ENCODE measurements around the gene REEP5.
"Not testable (repeated sequence)": the region's sequence is repeated elsewhere in the genome, so short reads cannot be mapped to it uniquely, and the experiment has no call there.

Gene REEP5

DNA sequence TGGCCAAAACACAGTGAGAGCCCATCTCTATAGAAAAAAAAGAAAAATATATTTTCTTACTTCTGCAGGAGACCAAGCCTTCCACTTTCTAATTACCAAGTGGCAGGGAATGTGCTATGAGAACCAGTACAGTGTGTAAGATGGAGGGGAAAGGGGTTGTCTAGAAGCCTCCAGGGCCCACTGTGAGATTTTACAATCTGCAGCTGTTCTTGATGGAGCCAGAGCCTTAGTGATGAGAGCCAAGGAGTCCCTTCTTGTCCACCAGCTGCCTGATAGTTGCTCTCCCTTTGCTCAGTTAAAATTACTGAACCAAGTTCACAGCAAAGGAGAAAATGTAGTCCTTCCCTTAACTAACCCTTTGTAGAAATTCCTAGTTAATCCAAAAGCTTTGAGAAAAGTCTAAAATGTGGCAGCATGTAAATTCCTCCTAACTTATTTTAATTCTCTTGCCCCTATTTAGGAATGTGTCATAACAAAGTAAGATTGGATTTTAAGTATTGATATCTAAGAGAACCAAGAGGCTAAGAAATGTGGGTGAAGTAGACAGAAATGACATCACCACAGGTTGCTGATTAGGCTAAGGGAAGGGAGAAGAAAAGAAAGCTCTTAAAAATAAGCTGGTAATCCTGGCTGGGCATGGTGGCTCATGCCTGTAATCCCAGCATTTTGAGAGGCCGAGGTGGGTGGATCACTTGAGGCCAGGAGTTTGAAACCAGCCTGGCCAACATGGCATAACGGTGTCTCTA lies 41.6 kb downstream of the REEP5 start:
- DNase-seq, result no peak

DNA sequence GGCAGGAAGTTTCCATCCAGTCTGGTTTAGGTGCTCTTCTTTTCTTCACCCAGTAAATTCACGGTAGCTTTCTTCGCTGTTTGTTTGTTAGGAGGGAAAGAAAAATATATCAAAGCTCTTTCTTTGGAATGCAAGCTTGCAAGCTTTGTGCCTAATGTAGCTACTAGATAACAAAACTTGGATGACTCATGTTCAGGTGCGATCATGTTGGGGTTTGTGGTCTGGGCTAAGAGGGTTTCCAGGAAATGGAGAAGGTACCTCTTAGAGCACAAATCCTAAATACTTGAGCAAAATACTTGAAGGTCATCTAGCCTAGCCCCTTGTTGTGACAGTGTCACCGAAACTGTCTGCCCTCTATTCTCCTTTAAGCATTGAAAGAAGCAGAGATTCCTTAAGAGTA lies 43.3 kb downstream of the REEP5 start:
- DNase-seq, result no peak

DNA sequence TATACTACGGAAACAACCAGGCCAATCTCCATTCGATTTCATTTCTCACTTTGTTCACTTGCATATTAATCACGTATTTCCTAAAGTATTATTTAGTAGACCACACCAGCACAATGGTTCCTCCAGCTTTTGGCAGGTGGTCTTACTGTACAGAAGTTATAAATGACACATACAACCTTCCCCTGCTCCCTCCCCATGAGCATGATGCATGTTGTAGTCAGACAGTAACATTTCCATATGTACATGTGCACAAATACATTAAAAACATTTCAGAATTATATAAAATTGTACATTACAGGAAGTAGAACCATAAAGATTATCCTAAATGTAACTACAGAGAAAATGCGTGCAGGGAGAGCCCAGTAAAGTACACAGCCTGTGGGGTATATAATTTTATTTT lies 43.9 kb downstream of the REEP5 start:
- DNase-seq, result no peak

DNA sequence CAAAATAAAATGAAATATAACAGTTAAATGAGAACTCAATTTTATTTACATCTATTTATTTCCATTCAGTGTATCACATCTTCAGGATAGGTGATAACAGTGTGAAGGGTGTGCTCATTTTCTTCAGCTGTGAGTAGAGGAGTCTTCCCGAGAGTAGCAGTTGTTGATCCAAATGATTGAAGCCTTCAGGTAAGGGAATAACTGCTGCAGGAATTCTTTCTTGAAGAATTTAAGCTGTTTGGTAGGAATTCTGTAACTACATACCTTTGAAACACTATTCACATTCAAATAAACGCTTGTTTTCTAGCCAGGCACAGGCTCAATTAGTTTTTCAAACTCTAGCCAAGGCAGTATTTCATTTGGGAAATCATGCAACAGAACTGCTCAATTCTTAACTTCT lies 45.7 kb downstream of the REEP5 start:
- no peak for DNase-seq

DNA sequence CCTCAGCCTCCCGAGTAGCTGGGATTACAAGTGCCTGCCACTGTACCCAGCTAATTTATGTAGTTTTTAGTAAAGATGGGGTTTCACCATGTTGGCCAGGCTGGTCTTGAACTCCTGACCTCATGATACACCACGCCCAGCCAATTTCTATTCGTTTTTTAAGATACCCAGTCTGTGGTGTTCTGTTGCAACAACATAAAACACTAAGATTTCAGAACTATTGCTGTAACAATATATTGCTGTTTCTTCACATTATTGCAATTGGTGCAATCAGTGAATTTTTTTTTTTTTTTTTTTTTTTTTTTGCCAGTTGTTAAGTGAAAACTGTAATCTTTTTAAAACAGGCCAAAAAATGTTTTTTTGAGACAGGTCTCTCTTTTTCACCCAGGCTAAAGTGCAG lies 51.1 kb downstream of the REEP5 start:
- DNase-seq, result no peak

DNA sequence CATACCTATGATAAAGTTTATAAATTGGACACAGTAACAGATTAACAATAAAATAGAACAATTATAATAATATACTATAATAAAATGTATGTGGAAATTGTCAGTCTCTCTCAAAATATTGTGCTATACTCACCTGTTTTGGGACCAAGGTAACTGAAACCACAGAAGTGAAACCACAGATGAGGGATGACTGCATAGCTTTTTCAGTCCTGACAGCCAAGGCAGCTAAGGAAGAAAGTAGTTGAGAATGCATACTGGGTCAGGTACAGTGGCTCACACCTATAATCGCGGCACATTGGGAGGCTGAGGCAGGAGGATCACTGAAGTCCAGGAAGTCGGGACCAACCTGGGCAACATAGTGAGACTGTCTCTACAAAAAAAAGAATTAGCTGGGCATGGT lies 52.1 kb downstream of the REEP5 start:
- no peak for DNase-seq

DNA sequence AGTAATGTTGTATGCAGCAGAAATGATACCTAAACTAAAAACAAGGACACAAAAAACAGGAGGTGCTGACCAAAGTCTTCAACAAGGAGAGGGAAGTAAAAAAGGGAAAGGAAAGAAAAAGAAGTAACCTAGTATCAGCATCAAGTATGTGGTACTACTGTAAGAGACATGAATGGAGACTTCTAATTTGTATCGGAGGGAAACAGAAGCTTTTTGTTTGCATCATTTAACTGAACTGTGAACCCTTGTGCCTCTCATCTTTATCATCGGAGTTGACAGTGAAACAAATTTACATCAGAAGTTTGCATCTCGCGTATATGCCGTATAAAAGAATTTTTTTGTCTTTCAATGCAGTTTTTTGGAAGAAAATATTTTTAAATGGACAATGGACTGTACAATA lies 54.6 kb downstream of the REEP5 start:
- no peak for DNase-seq

DNA sequence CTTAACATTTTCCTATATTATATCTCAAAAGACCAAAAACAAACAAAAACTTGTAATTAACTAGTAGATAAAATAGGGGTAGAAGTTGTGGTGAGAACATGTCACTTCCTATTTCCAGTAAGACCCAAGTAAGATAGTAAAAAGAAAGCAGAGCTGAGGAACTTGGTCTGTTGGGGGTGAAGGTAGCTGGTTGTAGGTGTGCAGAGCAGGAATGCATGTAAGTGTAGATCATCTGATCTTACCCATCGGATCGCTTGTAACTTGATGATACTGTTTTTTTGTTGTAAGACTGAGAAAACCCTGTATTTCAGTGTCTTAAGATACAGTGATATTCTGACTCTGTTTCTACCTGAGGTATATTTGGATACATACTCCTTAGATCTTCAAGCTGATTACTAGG lies 55.3 kb downstream of the REEP5 start:
- no peak for DNase-seq

DNA sequence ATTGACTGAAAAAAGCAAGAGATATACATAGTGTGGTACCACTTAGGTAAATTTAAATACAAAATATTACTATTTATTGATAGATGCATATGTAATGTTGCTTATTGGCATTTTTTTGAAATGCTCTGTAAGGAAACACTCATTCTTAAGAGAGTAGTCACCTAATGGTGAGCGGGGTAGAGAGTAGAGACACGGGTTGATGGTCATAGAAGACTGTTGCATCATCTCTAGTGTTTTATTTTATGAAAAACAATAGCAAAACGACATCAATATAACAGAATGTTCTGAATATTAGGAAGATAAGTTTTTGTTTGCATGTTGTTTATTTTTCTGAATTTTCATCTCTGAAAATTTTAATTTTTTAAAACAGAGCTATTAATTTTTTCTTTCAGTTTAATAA lies 56.9 kb downstream of the REEP5 start:
- DNase-seq, result no peak

DNA sequence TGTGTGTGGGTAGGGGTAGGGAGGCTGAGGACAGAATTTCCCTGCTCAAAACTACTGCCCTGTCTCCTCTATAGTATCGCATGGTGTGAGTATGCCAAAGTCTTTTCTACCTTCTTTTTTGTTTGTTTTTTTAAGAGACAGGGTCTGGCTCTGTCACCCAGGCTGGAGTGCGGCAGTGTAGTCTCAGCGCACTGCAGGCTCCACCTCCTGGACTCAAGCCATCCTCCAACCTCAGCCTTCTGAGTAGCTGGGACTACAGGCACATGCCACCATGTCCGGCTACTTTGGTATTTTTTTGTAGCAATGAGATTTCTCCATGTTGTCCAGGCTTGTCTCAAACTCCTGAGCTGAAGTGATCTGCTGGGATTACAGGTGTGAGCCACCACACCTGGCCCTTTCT lies 58.5 kb downstream of the REEP5 start:
- no peak for DNase-seq

DNA sequence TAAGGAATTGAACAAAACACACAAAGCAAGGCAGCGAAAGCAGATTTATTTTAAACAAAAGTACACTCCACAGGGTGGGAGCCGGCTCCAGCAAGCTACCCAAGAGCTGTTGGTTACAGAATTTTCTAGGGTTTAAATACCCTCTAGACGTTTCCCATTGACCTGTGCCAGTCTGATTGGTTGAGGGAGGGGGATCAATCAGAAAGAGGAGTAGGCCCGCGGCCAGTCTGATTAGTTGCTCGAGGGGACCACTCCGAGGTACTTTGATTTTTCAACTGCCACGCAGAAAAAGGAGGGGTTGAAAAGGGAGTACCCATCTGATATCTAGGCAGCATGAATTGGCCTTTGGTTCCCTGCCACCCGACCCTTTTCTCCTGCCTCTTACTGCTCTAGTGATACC lies 59.9 kb downstream of the REEP5 start:
- no peak for DNase-seq

DNA sequence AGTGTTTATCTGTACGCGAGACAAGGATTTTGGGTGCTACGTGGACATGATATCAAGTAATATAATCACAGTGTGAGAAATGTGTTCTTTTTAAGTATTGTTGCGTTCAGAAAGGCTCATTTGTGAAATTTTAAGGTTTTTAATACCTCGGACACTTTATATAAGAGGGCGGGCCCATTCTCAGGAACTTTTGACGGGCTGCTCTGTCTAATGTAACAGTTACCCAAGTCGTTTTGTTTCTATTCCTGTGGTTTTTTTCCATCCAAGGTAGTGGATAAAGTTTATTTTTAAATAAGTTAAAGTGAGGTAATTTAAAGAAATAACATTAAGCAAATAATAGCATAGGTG lies 60.4 kb downstream of the REEP5 start:
- DNase-seq, result no peak

DNA sequence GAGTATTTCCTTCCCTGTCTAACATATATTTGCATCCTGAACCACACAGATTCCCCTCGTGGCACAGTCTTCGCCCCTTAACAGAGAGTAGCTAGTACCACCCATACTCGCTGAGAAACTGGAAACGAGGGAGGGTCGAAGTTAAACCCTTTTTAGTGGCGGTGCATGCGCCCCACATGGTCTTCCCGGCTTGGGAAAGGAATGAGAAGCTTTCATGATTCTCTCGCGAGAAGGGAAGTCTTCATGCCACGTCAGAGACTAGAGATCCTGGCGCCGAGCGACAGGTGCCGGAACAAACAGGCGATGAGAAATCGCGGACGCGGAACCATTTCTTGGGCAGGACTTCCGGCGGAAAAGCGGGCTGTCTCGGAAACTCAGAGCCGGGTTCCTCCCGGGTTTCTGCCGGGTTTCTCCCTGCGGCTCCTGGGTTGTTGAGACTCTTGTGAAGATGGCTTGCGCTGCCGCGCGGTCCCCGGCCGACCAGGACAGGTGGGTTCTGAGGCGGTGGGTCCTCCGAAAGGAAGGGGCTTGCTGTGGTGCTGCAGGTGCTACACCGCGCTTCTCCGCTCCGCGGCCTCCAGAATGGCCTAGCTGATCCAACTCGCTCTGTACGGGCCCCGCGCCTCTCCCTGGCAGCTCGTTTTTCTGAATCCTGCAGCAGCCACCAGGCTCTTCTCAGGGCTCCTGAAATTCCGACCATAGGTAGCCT lies 60.9 kb downstream of the REEP5 start, which contains the start of gene SRP19:
SRP19 (plus strand) TSS at position 359 of the 709 bp plus-strand sequence; CDS start at position 449, 90 bp downstream.
- DNase-seq, result peak; percentile 82

DNA sequence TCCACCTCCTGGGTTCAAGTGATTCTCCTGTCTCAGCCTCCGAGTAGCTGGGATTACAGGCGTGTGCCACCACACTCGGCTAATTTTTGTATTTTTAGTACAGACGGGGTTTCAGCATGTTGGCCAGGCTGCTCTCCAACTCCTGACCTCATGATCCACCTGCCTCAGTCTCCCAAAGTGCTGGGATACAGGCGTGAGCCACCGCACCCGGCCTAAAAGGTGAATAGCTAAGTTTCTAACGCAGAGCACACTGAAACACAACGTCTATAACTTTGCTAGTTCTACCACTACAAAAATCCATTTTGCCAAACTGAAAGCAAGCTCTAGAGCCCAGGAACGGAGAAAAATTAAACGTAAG lies 61.5 kb downstream of the REEP5 start:
- not testable (repeated sequence) for DNase-seq

DNA sequence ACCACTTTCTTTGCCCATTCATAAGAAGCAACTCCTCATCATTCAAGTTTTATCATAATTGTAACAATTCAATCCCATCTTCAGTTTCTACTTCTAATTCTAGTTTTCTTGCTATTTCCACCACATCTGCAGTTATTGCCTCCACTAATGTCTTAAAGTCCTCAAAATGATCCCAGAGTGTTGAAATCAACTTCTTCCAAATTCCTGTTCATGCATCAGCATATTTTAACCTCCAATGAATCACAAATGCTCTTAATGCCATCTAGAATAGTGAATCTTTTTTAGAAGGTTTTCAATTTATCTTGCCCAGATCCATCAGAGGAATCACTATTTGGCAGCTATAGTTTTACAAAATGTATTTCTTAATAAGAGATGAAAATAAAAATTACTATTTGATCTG lies 64.2 kb downstream of the REEP5 start:
- DNase-seq, result no peak

DNA sequence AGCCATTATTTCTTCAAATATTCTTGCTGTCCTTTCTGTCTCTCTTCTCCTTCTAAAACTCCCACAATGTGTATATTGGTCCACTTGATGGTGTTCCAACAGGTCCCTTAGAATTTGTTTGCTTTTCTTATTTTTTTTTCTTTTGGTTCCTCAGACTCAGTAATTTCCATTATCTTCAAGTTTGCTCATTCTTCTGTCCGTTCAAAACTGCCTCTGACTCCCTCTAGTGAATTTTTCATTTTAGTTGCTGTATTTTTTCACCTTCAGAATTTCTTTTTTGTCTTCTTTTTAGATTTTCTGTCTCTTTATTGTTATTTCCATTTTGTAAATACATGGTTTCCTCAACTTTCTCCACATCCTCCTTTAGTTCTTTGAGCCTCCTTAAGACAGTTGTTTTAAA lies 67.4 kb downstream of the REEP5 start:
- DNase-seq, result no peak

DNA sequence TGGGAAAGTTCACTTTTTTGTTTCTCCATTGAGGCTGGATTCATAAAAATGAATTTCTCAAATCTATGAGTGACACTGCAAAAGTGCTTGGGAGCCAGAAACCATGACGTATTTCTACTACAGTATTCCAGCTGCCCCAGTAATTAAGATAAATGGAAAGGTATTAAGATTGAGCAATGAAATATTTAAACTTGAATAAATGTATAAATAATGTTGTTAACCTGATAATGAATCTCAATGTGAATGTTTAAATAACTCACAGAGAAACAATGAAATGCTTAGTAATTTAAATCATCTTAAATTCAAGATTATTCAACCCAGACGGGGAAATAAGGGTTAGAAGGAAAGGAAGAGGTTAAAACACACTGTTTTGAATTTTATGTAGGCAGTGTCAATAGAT lies 72.1 kb downstream of the REEP5 start:
- DNase-seq, result no peak

DNA sequence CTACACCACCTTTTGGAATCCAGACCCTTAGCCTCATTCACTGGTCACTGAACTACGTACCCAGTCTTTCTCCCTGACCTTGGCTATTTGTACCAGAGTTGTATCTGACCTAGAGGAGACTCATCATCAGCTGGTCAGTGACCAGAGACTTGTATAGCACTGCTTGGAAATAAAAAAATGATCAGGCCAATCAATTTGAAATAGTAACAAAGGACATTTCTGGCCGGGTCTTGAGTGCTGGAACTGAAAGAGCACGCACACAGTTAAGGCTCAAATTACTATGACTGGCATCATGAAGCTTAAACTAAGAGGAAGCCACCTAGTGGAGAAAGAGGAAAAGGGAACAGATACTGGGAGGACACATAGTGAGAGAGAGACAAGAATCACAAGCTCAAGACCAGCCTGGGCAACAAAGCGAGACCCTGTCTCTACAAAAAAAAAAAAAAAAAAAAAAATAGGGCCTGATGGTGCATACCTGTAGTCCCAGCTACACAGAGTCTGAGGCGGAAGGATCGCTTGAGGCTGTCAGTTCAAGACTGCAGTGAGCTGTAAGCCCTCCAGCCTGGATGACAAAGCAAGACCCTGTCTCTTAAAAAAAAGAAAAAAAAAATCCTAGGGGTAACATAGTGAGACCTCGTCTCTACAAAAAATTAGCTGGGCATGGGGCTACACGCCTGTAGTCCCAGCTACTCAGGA lies 73.8 kb downstream of the REEP5 start:
- no peak for DNase-seq

DNA sequence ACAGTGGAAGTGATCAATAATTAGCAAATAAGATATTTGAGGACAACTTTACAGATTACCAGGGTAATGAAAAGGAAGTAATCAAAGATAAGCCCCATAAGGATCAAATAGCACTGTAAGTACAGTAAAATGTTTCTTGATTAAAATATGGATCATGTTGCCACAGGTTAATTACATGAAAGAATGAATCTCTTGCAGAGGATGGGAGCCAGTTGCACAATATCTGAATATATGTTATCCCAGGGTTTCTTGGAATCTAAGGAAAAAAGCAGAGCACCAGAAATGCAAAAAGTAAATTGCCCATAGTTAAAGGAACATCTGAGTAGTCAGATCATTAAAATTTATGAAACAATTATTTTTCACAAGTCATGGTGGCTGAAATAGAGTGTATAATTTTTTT lies 74.7 kb downstream of the REEP5 start:
- DNase-seq, result no peak

DNA sequence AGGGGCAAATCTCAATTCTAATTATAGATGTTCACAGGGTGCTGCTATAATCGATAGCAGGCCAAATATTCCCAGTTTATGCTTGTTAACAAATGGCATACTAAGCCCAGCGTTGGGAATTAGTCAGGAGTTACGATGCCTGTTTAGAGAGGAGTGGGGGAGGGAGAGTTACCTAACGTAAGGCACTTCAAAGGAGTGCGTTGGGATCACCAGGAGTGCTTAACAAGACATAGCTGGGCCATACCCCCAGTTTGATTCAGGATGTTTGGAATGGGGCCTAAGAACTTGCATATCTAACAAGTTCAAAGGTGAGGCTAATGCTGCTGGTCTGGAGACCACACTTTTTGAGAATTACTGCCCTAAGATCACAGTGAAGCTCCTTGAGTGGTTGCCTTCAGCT lies 75.5 kb downstream of the REEP5 start:
- no peak for DNase-seq

DNA sequence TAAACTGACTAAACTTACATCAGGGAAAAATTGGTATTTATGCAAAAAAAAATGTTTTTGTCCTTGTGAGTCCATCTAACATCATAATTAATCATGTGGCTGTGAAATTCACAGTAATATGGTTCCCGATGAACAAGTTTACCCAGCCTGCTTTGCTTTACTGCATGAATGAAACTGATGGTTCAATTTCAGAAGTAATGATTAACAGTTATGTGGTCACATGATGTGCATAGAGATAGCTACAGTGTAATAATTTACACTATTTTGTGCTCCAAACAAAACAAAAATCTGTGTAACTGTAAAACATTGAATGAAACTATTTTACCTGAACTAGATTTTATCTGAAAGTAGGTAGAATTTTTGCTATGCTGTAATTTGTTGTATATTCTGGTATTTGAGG lies 77.5 kb downstream of the REEP5 start:
- DNase-seq, result no peak

DNA sequence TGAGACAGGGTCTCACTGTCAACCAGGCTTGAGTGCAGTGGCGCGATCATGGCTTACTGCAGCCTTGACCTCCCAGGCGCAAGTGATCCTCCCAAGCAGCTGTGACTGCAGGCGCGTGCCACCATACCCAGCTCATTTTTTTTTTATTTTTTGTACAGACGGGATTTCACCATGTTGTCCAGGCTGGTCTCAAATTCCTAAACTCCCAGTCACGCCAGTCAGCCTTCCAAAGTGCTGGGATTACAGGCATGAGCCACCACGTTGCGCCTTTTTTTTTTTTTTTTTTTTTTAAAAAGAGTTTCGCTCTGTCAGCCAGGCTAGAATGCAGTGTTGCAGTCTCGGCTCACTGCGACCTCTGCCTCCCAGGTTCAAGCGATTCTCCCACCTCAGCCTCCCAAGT lies 88.1 kb downstream of the REEP5 start:
- no peak for DNase-seq

DNA sequence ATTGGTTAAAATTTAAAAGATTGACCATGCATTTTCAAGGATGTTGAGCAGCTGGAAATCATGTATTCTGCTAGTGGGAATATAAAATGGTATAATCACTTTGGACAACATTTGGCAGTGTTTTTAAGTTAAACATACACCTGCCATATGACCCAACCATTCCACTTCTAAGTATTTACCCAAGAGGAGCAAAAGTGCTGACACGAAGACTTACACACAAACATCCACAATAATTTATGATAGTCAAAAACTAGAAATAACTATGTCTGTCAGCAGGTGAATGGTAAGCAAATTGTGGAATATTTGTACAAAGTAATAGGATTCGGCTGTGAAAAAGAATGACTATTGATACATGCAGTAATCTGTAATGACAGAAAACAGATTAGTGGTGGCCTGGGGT lies 91.6 kb downstream of the REEP5 start:
- DNase-seq, result no peak
